Kidney (tissue), 14 donors: ENCODE measurements around the gene NDE1. TPM values are rescaled to one million over a fixed set of nuclear protein-coding genes. Genes with fewer than 3 reads are reported as not detected.

Experiments
- DNase-seq, 5 donors: peaks; one replicate each; pipeline ENCODE4 v3.0.0-alpha.2; 2013 to 2020
- FAIRE-seq: peaks from 2 replicates; lab custom pipeline; 2012; peaks lifted over from hg19 to GRCh38; lab: Jason Lieb, UNC
- H3K27ac ChIP-seq, 2 donors: one replicate each; pipeline ENCODE4 v1.7.0; 2013; ENCODE audit warnings: low read depth in 2 of 2, low read length in 2 of 2, inconsistent platforms in 1 of 2
- H3K27me3 ChIP-seq: one replicate; pipeline ENCODE4 v1.7.1; 2013; ENCODE audit warnings: low read length, inconsistent platforms; ENCODE audit not compliant: control insufficient read depth, insufficient read depth
- H3K36me3 ChIP-seq, 3 donors: one replicate each; pipeline versions ENCODE4 v1.7.0 to v1.7.1; 2013; ENCODE audit warnings: low read length in 3 of 3, control low read depth in 1 of 3, inconsistent platforms in 1 of 3; ENCODE audit not compliant: insufficient read depth in 3 of 3, control insufficient read depth in 2 of 3
- H3K4me1 ChIP-seq, 3 donors: one replicate each; pipeline versions ENCODE4 v1.7.0 to v1.7.1; 2013; ENCODE audit warnings: low read length in 3 of 3, inconsistent platforms in 1 of 3, low read depth in 1 of 3; ENCODE audit not compliant: control insufficient read depth in 2 of 3, insufficient read depth in 2 of 3
- H3K4me3 ChIP-seq, 3 donors: one replicate each; pipeline versions ENCODE4 v1.7.0 to v1.8.1; 2013; ENCODE audit warnings: low read length in 3 of 3, control low read depth in 1 of 3, inconsistent platforms in 1 of 3
- H3K9ac ChIP-seq, 3 donors: one replicate each; pipeline versions ENCODE4 v1.7.0 to v1.7.1; 2013; ENCODE audit warnings: low read length in 3 of 3, control low read depth in 1 of 3, inconsistent platforms in 1 of 3
- H3K9me3 ChIP-seq, 3 donors: one replicate each; pipeline versions ENCODE4 v1.7.0 to v1.7.1; 2013; ENCODE audit warnings: low read length in 3 of 3, control low read depth in 1 of 3, inconsistent platforms in 1 of 3; ENCODE audit not compliant: control insufficient read depth in 2 of 3, insufficient read depth in 1 of 3
- intact Hi-C: fragments of 100-400 bp; cut with DNase I; formaldehyde crosslinking; loops from one replicate; pipeline ENCODE4 v1.11.1; 2022
- polyA plus RNA-seq: library from polyadenylated mRNA; stranded (reverse); fragments of 350-450 nt; fragmentation: Illumina TruSeq; extraction: RNeasy Lipid Tissue Mini Kit (QIAGEN cat#74804); gene quantifications from one replicate; pipeline ENCODE4 v1.2.3, GENCODE V29; 2014; ENCODE audit warnings: low read depth, low replicate concordance; ENCODE audit not compliant: insufficient read depth
- total RNA-seq: library from RNA; stranded (reverse); fragmentation: NEBNext Ultra II Directional; extraction: Animal tissue kit (Norgen Biotek cat#: 25700); gene quantifications from one replicate; pipeline ENCODE4 v1.2.1, GENCODE V29; 2021
- TF ChIP-seq, protein P1 (sequence below): IDR thresholded peaks from 3 replicates; pipeline ENCODE4 v1.5.1; 2012; ENCODE audit warnings: mild to moderate bottlenecking, moderate library complexity, borderline replicate concordance; ENCODE audit not compliant: insufficient read depth; ENCODE audit errors: extremely low read depth
- donor health status: control.
- donor health status: control.
- donor health status: control.
- donor health status: control.
- donor health status: control.
- donor health status: DM: yes; HTN: yes; CAD: no.
- donor health status: Normal renal cell carcinoma (clear cell type).

Gene NDE1
- total and polyA plus RNA-seq, 2 donors from 2014 or later = 4.6 to 31.7 TPM

DNA sequence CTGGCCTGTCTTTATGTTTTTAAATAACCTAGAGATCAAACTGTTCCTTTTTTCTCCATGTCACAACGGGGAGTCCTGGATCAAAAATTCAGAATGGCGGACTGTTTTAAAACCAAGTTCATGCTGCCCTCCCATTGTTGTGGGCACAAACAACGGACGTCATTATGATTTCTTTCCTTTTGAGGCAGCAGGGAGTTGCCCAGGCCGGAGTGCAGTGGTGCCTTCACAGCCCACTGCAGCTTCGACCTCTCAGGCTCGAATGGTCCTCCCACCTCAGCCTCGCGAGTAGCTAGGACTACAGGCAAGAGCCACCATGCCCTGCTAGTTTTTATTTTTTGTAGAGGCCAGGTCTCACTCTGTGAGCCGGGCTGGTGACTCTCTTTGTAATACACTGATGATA lies 26.5 kb downstream of the NDE1 start:
- no peaks in the 10 kb centered on the region for H3K27me3 ChIP-seq
- no peak overlapping the region for H3K27ac ChIP-seq
- FAIRE-seq = no peak
- TF ChIP-seq, protein P1, sequence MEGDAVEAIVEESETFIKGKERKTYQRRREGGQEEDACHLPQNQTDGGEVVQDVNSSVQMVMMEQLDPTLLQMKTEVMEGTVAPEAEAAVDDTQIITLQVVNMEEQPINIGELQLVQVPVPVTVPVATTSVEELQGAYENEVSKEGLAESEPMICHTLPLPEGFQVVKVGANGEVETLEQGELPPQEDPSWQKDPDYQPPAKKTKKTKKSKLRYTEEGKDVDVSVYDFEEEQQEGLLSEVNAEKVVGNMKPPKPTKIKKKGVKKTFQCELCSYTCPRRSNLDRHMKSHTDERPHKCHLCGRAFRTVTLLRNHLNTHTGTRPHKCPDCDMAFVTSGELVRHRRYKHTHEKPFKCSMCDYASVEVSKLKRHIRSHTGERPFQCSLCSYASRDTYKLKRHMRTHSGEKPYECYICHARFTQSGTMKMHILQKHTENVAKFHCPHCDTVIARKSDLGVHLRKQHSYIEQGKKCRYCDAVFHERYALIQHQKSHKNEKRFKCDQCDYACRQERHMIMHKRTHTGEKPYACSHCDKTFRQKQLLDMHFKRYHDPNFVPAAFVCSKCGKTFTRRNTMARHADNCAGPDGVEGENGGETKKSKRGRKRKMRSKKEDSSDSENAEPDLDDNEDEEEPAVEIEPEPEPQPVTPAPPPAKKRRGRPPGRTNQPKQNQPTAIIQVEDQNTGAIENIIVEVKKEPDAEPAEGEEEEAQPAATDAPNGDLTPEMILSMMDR = no peak
- H3K4me3 ChIP-seq = no peak overlapping the region
- no peak overlapping the region for H3K9ac ChIP-seq
- intact Hi-C loops = no loop called here
- peaks cover 2 to 10% (median 4%) of the 10 kb centered on the region in 3 donors for H3K36me3 ChIP-seq
- H3K9me3 ChIP-seq = no peaks in the 10 kb centered on the region
- peaks cover 0 to 3% (median 0%) of the 10 kb centered on the region in 3 donors for H3K4me1 ChIP-seq
- DNase-seq = peak in 2 of 5 donors; percentile 15 to 17

DNA sequence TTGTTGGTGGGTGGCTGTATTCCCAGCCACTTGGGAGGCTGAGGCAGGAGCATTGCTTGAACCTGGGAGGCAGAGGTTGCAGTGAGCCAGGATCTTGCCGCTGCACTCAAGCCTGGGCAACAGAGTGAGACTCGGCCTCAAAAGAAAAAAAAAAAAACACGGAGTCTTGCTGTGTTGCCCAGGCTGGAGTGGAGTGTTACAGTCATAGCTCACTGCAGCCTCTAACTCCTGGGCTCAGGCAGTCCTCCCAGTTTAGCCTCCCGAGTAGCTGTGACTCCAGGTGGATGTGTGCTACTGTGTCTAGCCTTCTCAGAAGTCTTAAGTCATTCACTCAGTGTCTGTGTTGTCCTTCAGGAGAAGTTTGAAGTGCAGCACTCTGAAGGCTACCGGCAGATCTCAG lies 27.4 kb downstream of the NDE1 start:
- Histone ChIP-seq H3K9me3 (no peaks in the 10 kb centered on the region), H3K27ac (no peak overlapping the region), H3K27me3 (no peaks in the 10 kb centered on the region), H3K4me3 (no peak overlapping the region), H3K4me1 (peaks cover 0 to under 1% (median 0%) of the 10 kb centered on the region in 3 donors), H3K36me3 (peaks cover 2 to 10% (median 4%) of the 10 kb centered on the region in 3 donors), H3K9ac (no peak overlapping the region)
- intact Hi-C loops = no loop called here
- TF ChIP-seq, protein P1 = no peak
- FAIRE-seq (no peak), DNase-seq (no peak)

DNA sequence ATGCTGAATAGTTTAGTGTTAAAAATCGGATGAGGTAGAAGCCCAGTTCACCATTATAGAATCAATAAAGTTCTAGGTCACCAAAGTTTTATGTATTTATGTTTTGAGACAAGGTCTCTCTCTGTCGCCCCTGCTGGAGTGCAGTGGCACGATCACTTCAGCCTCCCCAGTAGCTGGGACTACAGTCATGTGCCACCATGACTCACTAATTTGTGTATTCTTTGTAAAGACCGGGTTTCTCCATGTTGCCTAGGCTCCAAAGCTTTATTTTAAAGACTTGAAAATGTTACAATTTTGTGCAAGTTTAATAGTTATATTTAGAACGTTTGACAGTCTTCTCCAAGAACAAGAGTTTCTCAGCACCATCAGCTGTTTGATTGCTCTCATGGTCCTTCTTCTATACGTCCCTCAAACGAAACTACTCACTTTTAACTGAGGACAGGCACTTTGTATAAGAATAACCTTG lies 32.1 kb downstream of the NDE1 start:
- intact Hi-C loops = no loop called here
- Histone ChIP-seq H3K4me1 (no peaks in the 10 kb centered on the region), H3K36me3 (peaks cover 3 to 10% (median 4%) of the 10 kb centered on the region in 3 donors), H3K27ac (no peak overlapping the region), H3K27me3 (no peaks in the 10 kb centered on the region), H3K4me3 (no peak overlapping the region), H3K9ac (no peak overlapping the region), H3K9me3 (no peaks in the 10 kb centered on the region)
- DNase-seq = peak in 1 of 5 donors; percentile 22
- TF ChIP-seq, protein P1 = peak; percentile 4
- FAIRE-seq = no peak

DNA sequence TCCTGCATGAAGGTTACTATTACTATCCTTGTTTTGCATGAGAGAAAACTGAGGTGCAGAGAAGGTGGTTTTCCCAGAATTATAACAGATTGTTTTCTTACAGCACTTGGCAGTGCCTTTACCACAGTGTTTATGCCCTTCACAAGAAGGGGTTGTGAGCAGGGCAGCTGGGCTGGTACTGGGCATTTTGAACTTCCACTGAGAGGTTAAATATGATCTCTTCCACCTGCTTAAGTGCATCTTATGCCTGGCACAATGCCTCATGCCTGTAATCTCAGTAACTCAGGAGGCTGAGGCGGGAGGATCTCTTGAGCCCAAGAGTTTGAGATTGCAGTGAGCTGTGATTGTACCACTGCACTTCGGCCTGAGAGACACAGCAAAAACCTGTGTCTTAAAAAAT lies 36.2 kb downstream of the NDE1 start:
- Histone ChIP-seq H3K27ac (no peak overlapping the region), H3K4me3 (no peak overlapping the region), H3K9me3 (no peaks in the 10 kb centered on the region), H3K9ac (no peak overlapping the region), H3K4me1 (no peaks in the 10 kb centered on the region), H3K36me3 (peaks cover 3 to 22% (median 9%) of the 10 kb centered on the region in 3 donors), H3K27me3 (no peaks in the 10 kb centered on the region)
- TF ChIP-seq, protein P1 = no peak
- intact Hi-C loops = no loop called here
- no peak for DNase-seq
- no peak for FAIRE-seq
